ENCODE measurements around the gene HSDL2.
A peak's percentile ranks its signal among the peaks of the same experiment; 100 is the strongest.

Gene HSDL2

GRCh38 chr9:112486221-112487007 is 106.5 kb downstream of the HSDL2 start, which contains the start of gene KIAA1958:
KIAA1958 (plus strand) TSS chr9:112486827; CDS start chr9:112574081, 87,254 bp downstream.
- H3K4me1 ChIP-seq (ENCODE audit: insufficient read depth, poor library complexity, severe bottlenecking): peaks cover 6% of the 10 kb centered on the region
- ATAC-seq (ENCODE audit: low read depth): peak; percentile 87
- no peaks in the 10 kb centered on the region for H3K9me3 ChIP-seq (ENCODE audit: severe bottlenecking)
- H3K27ac ChIP-seq (ENCODE audit: poor library complexity, severe bottlenecking): peak within 1 kb of the TSS; percentile 33
- peak within 1 kb of the TSS; percentile 90 for H3K4me3 ChIP-seq (ENCODE audit: severe bottlenecking)
- no peaks in the 10 kb centered on the region for H3K36me3 ChIP-seq (ENCODE audit: low read depth)
- no peaks in the 10 kb centered on the region for H3K27me3 ChIP-seq (ENCODE audit: insufficient read depth, poor library complexity, severe bottlenecking)
- TF ChIP-seq CTCF (IDR thresholded peaks at IDR 0.05; ENCODE audit: poor library complexity, severe bottlenecking): no peak
- DNase-seq (ENCODE audit: low spot score): peak; percentile 89

- peak overlapping the region; percentile 90 for H3K4me3 ChIP-seq (ENCODE audit: severe bottlenecking)
- H3K4me1 ChIP-seq (ENCODE audit: insufficient read depth, poor library complexity, severe bottlenecking): peaks cover 6% of the 10 kb centered on the region
- DNase-seq (ENCODE audit: low spot score) (peak; percentile 67), ATAC-seq (ENCODE audit: low read depth) (peak; percentile 49)
- H3K9me3 ChIP-seq (ENCODE audit: severe bottlenecking): no peaks in the 10 kb centered on the region
- H3K27me3 ChIP-seq (ENCODE audit: insufficient read depth, poor library complexity, severe bottlenecking): no peaks in the 10 kb centered on the region
- TF ChIP-seq CTCF (IDR thresholded peaks at IDR 0.05; ENCODE audit: poor library complexity, severe bottlenecking): no peak
- H3K36me3 ChIP-seq (ENCODE audit: low read depth): no peaks in the 10 kb centered on the region
- peak overlapping the region; percentile 20 for H3K27ac ChIP-seq (ENCODE audit: poor library complexity, severe bottlenecking)
Observed at GRCh38 chr9:112487008-112487798, 107.3 kb downstream of the HSDL2 start.

DNA sequence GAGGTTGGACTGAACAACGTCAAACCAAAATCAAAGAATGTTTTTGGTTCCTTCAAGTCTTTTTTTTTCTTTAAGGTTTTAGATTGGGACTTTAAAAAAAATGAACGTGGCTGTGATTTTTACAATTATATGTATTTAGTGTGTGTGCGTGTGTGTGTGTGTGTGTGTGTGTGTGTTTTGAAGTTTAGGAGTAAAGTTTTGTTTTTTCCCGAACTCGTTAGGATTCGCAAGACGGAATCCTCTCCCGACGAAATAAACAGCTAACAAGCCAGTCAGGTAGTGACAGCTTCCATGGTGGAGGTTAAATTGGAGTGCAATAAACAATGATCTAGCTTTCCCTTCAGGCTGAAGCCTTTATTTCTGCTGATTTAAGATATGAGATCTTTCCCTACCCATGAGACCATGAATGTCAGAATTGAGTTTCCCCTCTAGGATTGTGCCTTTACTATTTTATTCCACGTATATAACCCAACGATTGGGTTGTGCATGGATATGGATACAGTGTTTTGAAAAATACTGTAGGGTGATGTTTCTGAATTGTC is 108.0 kb downstream of the HSDL2 start:
- peak overlapping the region; percentile 90 for H3K4me3 ChIP-seq (ENCODE audit: severe bottlenecking)
- H3K36me3 ChIP-seq (ENCODE audit: low read depth): no peaks in the 10 kb centered on the region
- H3K27me3 ChIP-seq (ENCODE audit: insufficient read depth, poor library complexity, severe bottlenecking): no peaks in the 10 kb centered on the region
- DNase-seq (ENCODE audit: low spot score): no peak
- no peaks in the 10 kb centered on the region for H3K9me3 ChIP-seq (ENCODE audit: severe bottlenecking)
- no peak for ATAC-seq (ENCODE audit: low read depth)
- peaks cover 6% of the 10 kb centered on the region for H3K4me1 ChIP-seq (ENCODE audit: insufficient read depth, poor library complexity, severe bottlenecking)
- peak overlapping the region; percentile 20 for H3K27ac ChIP-seq (ENCODE audit: poor library complexity, severe bottlenecking)
- TF ChIP-seq CTCF (IDR thresholded peaks at IDR 0.05; ENCODE audit: poor library complexity, severe bottlenecking): no peak

GRCh38 chr9:112489039-112489546 is 109.2 kb downstream of the HSDL2 start:
- no peak for DNase-seq (ENCODE audit: low spot score)
- H3K27ac ChIP-seq (ENCODE audit: poor library complexity, severe bottlenecking): no peak overlapping the region
- H3K36me3 ChIP-seq (ENCODE audit: low read depth): peaks cover 8% of the 10 kb centered on the region; the same call in 1 of the 2 replicates
- no peak overlapping the region for H3K4me3 ChIP-seq (ENCODE audit: severe bottlenecking)
- TF ChIP-seq CTCF (IDR thresholded peaks at IDR 0.05; ENCODE audit: poor library complexity, severe bottlenecking): no peak
- peaks cover 8% of the 10 kb centered on the region for H3K9me3 ChIP-seq (ENCODE audit: severe bottlenecking)
- H3K4me1 ChIP-seq (ENCODE audit: insufficient read depth, poor library complexity, severe bottlenecking): peaks cover 6% of the 10 kb centered on the region
- no peaks in the 10 kb centered on the region for H3K27me3 ChIP-seq (ENCODE audit: insufficient read depth, poor library complexity, severe bottlenecking)
- ATAC-seq (ENCODE audit: low read depth): no peak

All from RWPE2 (cell line).